HUES6 (cell line): Measurements from ENCODE around the gene TBC1D22A.

Source experiments
- H3K27ac ChIP-seq: 2 replicates; pipeline ENCODE4 v1.7.0; 2013; ENCODE audit warnings: low read depth, mild to moderate bottlenecking, low read length, inconsistent platforms
- H3K27me3 ChIP-seq: 2 replicates; pipeline ENCODE4 v1.6.1; 2013; ENCODE audit warnings: low read length; ENCODE audit not compliant: control insufficient read depth, insufficient read depth
- H3K36me3 ChIP-seq: 2 replicates; pipeline ENCODE4 v1.6.1; 2013; ENCODE audit warnings: low read length; ENCODE audit not compliant: control insufficient read depth, insufficient read depth
- H3K4me1 ChIP-seq: 2 replicates; pipeline ENCODE4 v1.6.1; 2013; ENCODE audit warnings: low read length; ENCODE audit not compliant: control insufficient read depth, insufficient read depth
- H3K4me3 ChIP-seq: 2 replicates; pipeline ENCODE4 v1.5.1; 2013; ENCODE audit warnings: low read depth, low read length
- H3K9ac ChIP-seq: one replicate; pipeline ENCODE4 v1.6.1; 2013; ENCODE audit warnings: mild to moderate bottlenecking, low read length
- H3K9me3 ChIP-seq: 2 replicates; pipeline ENCODE4 v1.6.1; 2013; ENCODE audit warnings: low read depth, low read length; ENCODE audit not compliant: control insufficient read depth, insufficient read depth

Gene TBC1D22A

DNA sequence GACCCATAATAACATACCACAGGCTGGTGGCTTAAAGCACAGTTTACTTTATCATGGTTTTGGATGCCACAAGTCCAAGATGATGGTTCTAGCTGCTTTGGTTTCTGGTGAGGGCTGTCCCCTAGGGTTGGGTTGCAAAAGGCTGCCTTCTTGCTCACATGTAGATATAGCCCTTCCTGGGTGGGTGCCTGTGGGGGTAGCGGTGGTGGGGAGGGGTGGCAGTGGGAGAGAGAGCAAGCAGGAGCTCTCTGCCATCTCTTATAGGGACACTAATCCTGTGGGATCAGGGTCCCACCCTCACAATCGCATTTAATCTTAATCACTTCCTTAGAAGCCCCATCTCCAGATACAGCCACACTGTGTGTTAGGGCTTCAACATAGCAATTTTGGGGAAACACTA is 245.0 kb downstream of the TBC1D22A start:
- H3K9ac ChIP-seq: no peak overlapping the region

GRCh38 chr22:47008208-47008885 is 245.9 kb downstream of the TBC1D22A start:
- H3K27me3 ChIP-seq: no peaks in the 10 kb centered on the region
- no peak overlapping the region for H3K9ac ChIP-seq
- H3K36me3 ChIP-seq: peaks cover 28% of the 10 kb centered on the region
- no peak overlapping the region for H3K4me3 ChIP-seq
- H3K27ac ChIP-seq: no peak overlapping the region
- H3K9me3 ChIP-seq: no peaks in the 10 kb centered on the region
- H3K4me1 ChIP-seq: peaks cover 5% of the 10 kb centered on the region; the same call in 1 of the 2 replicates

More for the DNA sequence above, 245.0 kb downstream of the TBC1D22A start:
- no peak overlapping the region for H3K4me3 ChIP-seq
- H3K27ac ChIP-seq: no peak overlapping the region
- no peaks in the 10 kb centered on the region for H3K27me3 ChIP-seq
- no peaks in the 10 kb centered on the region for H3K9me3 ChIP-seq
- H3K4me1 ChIP-seq: no peaks in the 10 kb centered on the region
- peaks cover 29% of the 10 kb centered on the region for H3K36me3 ChIP-seq

DNA sequence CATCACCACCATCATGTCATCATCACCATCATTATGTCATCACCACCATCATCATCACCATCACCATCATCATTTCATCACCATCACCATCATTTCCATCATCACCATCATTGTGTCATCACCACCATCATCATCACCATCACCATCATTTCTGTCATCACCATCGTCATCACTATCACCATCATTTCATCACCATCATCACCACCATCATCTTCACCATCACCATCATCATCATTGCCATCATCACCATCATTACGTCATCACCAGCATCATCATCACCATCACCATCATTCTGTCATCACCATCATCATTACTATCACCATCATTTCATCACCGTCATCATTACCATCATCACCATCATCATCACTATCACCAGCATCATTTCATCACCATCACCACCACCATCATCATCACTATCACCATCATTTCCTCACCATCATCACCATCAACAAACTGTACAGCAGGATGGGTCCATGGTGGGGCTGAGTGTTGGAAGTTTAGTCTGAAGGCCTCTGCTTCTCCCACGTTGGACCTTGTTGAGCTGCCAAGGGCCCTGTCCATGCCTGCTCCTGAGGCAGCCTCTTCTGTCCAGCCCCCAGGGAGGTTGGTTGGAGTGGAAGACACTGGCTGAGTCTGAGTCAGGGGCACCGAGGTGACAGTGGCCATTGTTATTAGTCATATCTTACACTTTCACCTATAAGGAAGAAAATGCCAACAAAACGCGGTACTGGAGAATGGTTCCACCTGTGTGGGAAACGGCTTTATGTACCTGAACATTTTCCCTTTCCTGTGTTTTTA is 247.1 kb downstream of the TBC1D22A start:
- Histone ChIP-seq H3K9me3 (no peaks in the 10 kb centered on the region), H3K36me3 (peaks cover 20% of the 10 kb centered on the region), H3K4me3 (no peak overlapping the region), H3K4me1 (peaks cover 5% of the 10 kb centered on the region; the same call in 1 of the 2 replicates), H3K9ac (no peak overlapping the region), H3K27me3 (no peaks in the 10 kb centered on the region), H3K27ac (no peak overlapping the region)

DNA sequence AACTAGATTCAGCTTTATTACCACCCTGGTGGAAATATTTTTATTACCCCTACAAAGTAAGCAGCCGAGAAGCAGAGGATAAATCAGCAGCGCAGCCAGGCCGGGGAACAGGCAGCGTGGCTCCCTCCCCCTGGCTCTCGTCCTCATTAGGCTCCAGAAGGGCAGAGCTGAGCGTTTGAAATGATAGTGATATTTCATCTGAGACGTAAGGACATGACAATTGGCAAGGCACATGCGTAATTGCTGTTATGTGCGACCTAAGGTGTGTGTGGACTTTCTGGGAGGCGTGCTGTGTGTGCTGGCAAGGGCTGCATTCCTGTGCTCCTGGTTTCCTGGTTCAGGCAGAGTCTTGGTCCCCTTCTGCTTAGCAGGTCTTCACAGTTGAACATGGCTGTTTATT is 247.8 kb downstream of the TBC1D22A start:
- no peaks in the 10 kb centered on the region for H3K9me3 ChIP-seq

DNA sequence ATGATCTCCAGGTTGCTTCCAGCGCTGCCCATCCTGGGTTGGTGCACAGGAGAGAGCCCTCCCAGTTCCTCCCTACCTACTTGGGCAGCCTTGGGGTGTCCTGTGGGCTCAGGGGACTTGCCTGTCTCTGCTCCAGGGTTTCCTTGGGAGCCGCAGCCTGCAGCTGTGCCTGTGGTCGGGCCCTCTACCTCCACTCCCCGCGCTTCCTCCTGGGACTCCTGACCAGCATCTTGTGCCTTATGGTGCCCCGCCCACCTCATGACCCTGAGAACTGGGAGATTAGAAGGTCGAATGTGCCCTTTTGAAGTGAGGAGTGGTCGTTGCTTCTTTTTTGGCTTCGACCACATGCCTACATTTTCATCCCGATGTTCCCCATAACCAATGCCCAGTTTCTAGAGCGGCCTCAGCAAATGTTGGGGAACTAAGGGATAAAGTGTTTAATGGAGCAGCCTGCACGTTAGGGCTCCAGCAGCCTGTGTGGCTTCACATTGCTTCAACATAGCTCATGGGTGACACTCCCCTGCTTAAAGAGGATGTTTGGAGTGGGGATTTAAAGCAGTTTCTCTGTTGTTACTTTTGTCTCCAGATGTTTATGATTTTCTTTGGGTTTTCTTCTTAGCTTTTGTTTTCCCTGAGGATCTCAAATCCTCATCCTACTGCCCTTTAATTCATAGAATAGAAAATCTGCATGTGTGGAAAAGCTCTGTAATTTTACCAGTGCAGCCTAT is 248.8 kb downstream of the TBC1D22A start:
- Histone ChIP-seq H3K27me3 (no peaks in the 10 kb centered on the region), H3K36me3 (peaks cover 10% of the 10 kb centered on the region), H3K4me3 (no peak overlapping the region), H3K9me3 (no peaks in the 10 kb centered on the region), H3K9ac (no peak overlapping the region), H3K27ac (no peak overlapping the region), H3K4me1 (peaks cover 8% of the 10 kb centered on the region; the same call in 1 of the 2 replicates)

More for the DNA sequence above, 247.8 kb downstream of the TBC1D22A start:
- Histone ChIP-seq H3K9ac (no peak overlapping the region), H3K27me3 (no peaks in the 10 kb centered on the region), H3K4me3 (no peak overlapping the region), H3K36me3 (peaks cover 15% of the 10 kb centered on the region), H3K27ac (no peak overlapping the region), H3K4me1 (peaks cover 5% of the 10 kb centered on the region; the same call in 1 of the 2 replicates)

- Histone ChIP-seq H3K9ac (no peak overlapping the region), H3K27ac (no peak overlapping the region), H3K27me3 (no peaks in the 10 kb centered on the region), H3K4me3 (no peak overlapping the region), H3K4me1 (peaks cover 8% of the 10 kb centered on the region; the same call in 1 of the 2 replicates), H3K9me3 (no peaks in the 10 kb centered on the region), H3K36me3 (peaks cover 10% of the 10 kb centered on the region)
Measured at GRCh38 chr22:47011859-47012258, 249.4 kb downstream of the TBC1D22A start.

DNA sequence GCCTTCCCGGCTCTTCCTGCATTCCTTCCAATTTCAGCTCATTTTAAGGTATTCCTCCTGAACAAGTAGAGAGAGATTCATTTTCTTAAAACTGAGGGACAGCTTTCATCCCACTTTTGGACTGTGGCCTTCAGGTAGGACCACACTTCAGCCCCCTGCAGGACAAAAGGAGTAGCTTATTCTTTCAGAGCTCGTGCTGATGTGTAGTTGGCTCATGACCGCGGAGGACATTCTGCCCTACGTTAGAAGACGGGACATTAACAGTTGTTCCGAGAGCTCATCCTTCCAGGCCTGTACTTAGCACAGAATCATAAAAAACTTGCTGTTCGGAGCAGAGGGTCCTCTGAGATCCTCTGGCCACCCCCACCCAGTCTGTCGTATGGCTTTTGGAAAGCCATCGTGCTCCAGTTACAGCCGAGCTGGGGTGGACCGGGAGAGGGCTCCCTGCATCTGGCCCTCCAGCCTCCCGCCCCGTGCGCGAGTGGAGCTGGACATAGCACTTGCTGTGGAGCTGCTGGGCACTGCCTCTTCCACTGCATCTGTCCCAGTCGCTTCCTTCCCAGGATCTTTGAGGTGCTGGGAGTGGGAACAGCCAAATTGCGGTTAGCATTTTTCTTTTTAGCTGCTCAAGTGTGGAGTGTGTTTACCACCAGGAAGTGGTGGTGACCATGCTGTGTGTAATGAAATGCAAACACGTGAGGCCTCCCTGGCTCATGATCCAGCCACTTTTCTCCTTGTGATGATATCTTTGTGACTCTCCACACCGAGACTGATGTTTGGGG is 250.3 kb downstream of the TBC1D22A start:
- no peaks in the 10 kb centered on the region for H3K27me3 ChIP-seq
- H3K4me1 ChIP-seq: peaks cover 8% of the 10 kb centered on the region; the same call in 1 of the 2 replicates
- H3K9ac ChIP-seq: no peak overlapping the region
- H3K36me3 ChIP-seq: peaks cover 10% of the 10 kb centered on the region
- no peak overlapping the region for H3K4me3 ChIP-seq
- H3K27ac ChIP-seq: no peak overlapping the region
- H3K9me3 ChIP-seq: no peaks in the 10 kb centered on the region

GRCh38 chr22:47013861-47014635 is 251.6 kb downstream of the TBC1D22A start:
- peaks cover 4% of the 10 kb centered on the region; the same call in 1 of the 2 replicates for H3K9me3 ChIP-seq
- no peak overlapping the region for H3K27ac ChIP-seq
- peaks cover 9% of the 10 kb centered on the region for H3K36me3 ChIP-seq
- peaks cover 8% of the 10 kb centered on the region; the same call in 1 of the 2 replicates for H3K4me1 ChIP-seq
- H3K4me3 ChIP-seq: no peak overlapping the region
- no peak overlapping the region for H3K9ac ChIP-seq
- no peaks in the 10 kb centered on the region for H3K27me3 ChIP-seq

DNA sequence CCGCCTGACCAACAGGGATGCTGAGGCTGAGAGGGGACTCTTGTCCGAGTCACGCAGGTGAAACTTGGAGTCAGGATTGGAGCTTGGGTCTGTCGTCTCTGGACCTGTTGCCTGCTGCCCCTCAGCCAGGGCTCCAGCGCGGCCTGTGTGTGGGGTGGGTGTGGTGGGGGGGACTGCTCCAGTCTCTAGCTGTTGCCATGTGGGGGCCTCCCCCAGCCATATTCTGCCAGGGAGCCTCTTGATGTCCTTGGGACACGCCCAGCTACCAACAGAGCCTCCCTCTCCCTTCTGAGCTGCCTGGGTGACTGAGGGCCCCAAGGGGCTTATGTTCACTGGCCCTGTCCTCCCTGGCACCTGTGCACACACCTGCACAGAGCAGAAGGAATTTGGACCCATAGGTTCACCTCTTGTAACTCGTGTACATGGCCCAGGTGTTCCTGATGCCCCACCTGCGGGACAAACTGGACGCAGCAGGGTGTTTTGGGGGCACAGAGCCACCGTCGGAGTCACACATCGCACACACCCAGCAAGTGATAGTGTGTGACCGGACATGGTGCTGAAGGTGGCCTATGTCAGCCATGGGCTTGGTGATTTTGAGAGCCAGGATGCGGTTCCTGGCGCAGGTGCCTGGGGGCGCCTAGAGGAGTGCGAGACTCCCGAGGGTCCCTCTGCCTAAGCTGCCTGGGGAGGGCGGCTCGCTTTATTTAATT is 252.3 kb downstream of the TBC1D22A start:
- Histone ChIP-seq H3K9ac (no peak overlapping the region), H3K9me3 (peaks cover 11% of the 10 kb centered on the region), H3K27ac (no peak overlapping the region), H3K4me3 (no peak overlapping the region), H3K27me3 (no peaks in the 10 kb centered on the region), H3K4me1 (peaks cover 8% of the 10 kb centered on the region; the same call in 1 of the 2 replicates), H3K36me3 (0 out of 2 replicates have a peak, but pooled peaks cover 1% of the 10 kb centered on the region)
